MCF 10A (cell line): ENCODE data around the gene LMTK3. TPM values are rescaled to one million over a fixed set of nuclear protein-coding genes. Genes with fewer than 3 reads are reported as not detected.

Experiments
- BruUV-seq: library from RNA; stranded (reverse); fragments of 400-500 nt; replicated peaks from 2 replicates; lab custom pipeline; 2021; lab: Mats Ljungman, UMichigan
- CTCF ChIA-PET: fragments of 300-600 bp; sonication (Branson Sonifier 250); formaldehyde crosslinking; extraction: SDS; loops from one replicate; lab custom pipeline; 2021; ENCODE audit warnings: antibody characterized with exemption, inconsistent platforms; lab: Yijun Ruan, JAX
- POLR2A ChIA-PET: fragments of 300-600, 350-650 bp; sonication (Branson Sonifier 250); formaldehyde crosslinking; extraction: SDS; loops from one replicate; lab custom pipeline; 2020; ENCODE audit warnings: antibody characterized with exemption, inconsistent platforms; lab: Yijun Ruan, JAX
- DNase-seq: peaks from one replicate; pipeline ENCODE4 v3.0.0-alpha.2; 2018; ENCODE audit not compliant: unreplicated experiment
- H3K27ac Mint-ChIP-seq: one replicate; pipeline ENCODE4 v1.8.0; 2022; ENCODE audit warnings: mild to moderate bottlenecking, low read depth, mixed read lengths; ENCODE audit not compliant: unreplicated experiment
- H3K27me3 Mint-ChIP-seq: one replicate; pipeline ENCODE4 v1.8.0; 2022; ENCODE audit warnings: mixed read lengths; ENCODE audit not compliant: insufficient read depth, unreplicated experiment
- H3K36me3 Mint-ChIP-seq: one replicate; pipeline ENCODE4 v1.8.0; 2022; ENCODE audit warnings: mild to moderate bottlenecking, moderate library complexity, mixed read lengths; ENCODE audit not compliant: insufficient read depth, unreplicated experiment
- H3K4me1 Mint-ChIP-seq: one replicate; pipeline ENCODE4 v1.8.0; 2022; ENCODE audit warnings: mixed read lengths; ENCODE audit not compliant: insufficient read depth, unreplicated experiment
- H3K4me3 Mint-ChIP-seq: one replicate; pipeline ENCODE4 v1.8.0; 2022; ENCODE audit warnings: mild to moderate bottlenecking, moderate library complexity, mixed read lengths; ENCODE audit not compliant: unreplicated experiment
- H3K9me3 Mint-ChIP-seq: one replicate; pipeline ENCODE4 v1.8.0; 2022; ENCODE audit warnings: mixed read lengths; ENCODE audit not compliant: unreplicated experiment
- CTCF ChIP-seq: fragments of 200-600 bp; IDR thresholded peaks from one replicate; pipeline ENCODE4 v1.8.0; 2022; ENCODE audit warnings: antibody characterized with exemption, mild to moderate bottlenecking; ENCODE audit not compliant: unreplicated experiment
- intact Hi-C: fragments of 100-400 bp; cut with micrococcal nuclease; formaldehyde crosslinking; loops from 2 replicates; pipeline ENCODE4 v1.14.1; 2022
- total RNA-seq: library from RNA; stranded (reverse); gene quantifications from 2 replicates; pipeline ENCODE4 v1.2.3, GENCODE V29; 2022

The LMTK3 gene
- total RNA-seq, 1 experiment from 2014 or later, result 0.37 TPM

GRCh38 chr19:48477067-48477685 lies 34.5 kb downstream of the LMTK3 start:
- TF ChIP-seq CTCF, result no peak
- Mint-ChIP-seq H3K4me3 (no peak overlapping the region), H3K4me1 (peaks cover 6% of the 10 kb centered on the region), H3K27me3 (no peaks in the 10 kb centered on the region), H3K36me3 (peaks cover 77% of the 10 kb centered on the region), H3K27ac (no peak overlapping the region), H3K9me3 (no peaks in the 10 kb centered on the region)
- CTCF ChIA-PET, result interaction anchor here (1.8 kb wide), 1 partner anchor 11 kb away, joined by 6 read pairs; no protein-coding TSS in a partner anchor
- BruUV-seq, result no TSS peak
- no peak for DNase-seq
- POLR2A ChIA-PET, result no interaction called here
- intact Hi-C loops, result no loop called here

GRCh38 chr19:48476176-48476575 lies 35.5 kb downstream of the LMTK3 start:
- no peaks in the 10 kb centered on the region for H3K4me1 Mint-ChIP-seq
- no peaks in the 10 kb centered on the region for H3K9me3 Mint-ChIP-seq
- CTCF ChIA-PET, result interaction anchor here (1.8 kb wide), 1 partner anchor 12 kb away, joined by 6 read pairs; no protein-coding TSS in a partner anchor
- no peak for DNase-seq
- no peak overlapping the region for H3K4me3 Mint-ChIP-seq
- intact Hi-C loops, result no loop called here
- POLR2A ChIA-PET, result no interaction called here
- TF ChIP-seq CTCF, result no peak
- peaks cover 75% of the 10 kb centered on the region for H3K36me3 Mint-ChIP-seq
- no peaks in the 10 kb centered on the region for H3K27me3 Mint-ChIP-seq
- BruUV-seq, result no TSS peak
- no peak overlapping the region for H3K27ac Mint-ChIP-seq

GRCh38 chr19:48475369-48476068 lies 36.1 kb downstream of the LMTK3 start:
- TF ChIP-seq CTCF, result no peak
- ChIA-PET CTCF (interaction anchor here (1.8 kb wide), 1 partner anchor 12 kb away, joined by 6 read pairs; no protein-coding TSS in a partner anchor), POLR2A (interaction anchor here (1.6 kb wide), 1 partner anchor 12 kb away, joined by 5 read pairs; no protein-coding TSS in a partner anchor)
- no peak overlapping the region for H3K27ac Mint-ChIP-seq
- intact Hi-C loops, result no loop called here
- no peaks in the 10 kb centered on the region for H3K9me3 Mint-ChIP-seq
- H3K36me3 Mint-ChIP-seq, result peaks cover 75% of the 10 kb centered on the region
- DNase-seq, result no peak
- peaks cover 5% of the 10 kb centered on the region for H3K4me1 Mint-ChIP-seq
- BruUV-seq, result no TSS peak
- H3K4me3 Mint-ChIP-seq, result no peak overlapping the region
- no peaks in the 10 kb centered on the region for H3K27me3 Mint-ChIP-seq

GRCh38 chr19:48474084-48474592 lies 37.5 kb downstream of the LMTK3 start:
- Mint-ChIP-seq H3K4me3 (no peak overlapping the region), H3K27ac (no peak overlapping the region), H3K27me3 (no peaks in the 10 kb centered on the region), H3K9me3 (no peaks in the 10 kb centered on the region), H3K36me3 (peaks cover 67% of the 10 kb centered on the region), H3K4me1 (peaks cover 5% of the 10 kb centered on the region)
- POLR2A ChIA-PET, result interaction anchor here (1.6 to 1.7 kb wide), 2 partner anchors 13 kb away, joined by 5 to 7 read pairs; no protein-coding TSS in a partner anchor
- DNase-seq, result no peak
- no peak for TF ChIP-seq CTCF
- CTCF ChIA-PET, result interaction anchor here (1.9 kb wide), 1 partner anchor 16 kb away, joined by 6 read pairs; no protein-coding TSS in a partner anchor
- BruUV-seq, result no TSS peak
- intact Hi-C loops, result no loop called here
